ENCODE data around the gene TMPRSS11E.

DNA sequence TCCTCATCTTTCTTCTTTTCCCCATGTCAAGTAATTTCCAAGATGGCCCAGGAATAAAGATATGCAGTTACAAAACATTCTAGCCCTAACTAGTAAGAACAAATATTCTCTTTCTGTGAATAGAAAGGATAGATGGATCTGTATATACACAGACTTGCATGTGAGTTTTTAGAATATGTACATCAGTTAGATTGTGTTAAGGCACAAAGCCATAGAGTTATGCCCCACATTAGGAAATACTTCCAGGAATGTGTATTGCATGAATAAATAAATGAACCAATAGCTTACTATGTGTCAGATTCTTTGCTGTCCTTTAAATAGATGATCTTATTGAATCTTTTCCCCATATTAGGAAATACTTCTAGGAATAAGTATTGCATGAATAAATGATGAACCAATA is 46.0 kb upstream of the TMPRSS11E start:
- TF ChIP-seq, protein P1, sequence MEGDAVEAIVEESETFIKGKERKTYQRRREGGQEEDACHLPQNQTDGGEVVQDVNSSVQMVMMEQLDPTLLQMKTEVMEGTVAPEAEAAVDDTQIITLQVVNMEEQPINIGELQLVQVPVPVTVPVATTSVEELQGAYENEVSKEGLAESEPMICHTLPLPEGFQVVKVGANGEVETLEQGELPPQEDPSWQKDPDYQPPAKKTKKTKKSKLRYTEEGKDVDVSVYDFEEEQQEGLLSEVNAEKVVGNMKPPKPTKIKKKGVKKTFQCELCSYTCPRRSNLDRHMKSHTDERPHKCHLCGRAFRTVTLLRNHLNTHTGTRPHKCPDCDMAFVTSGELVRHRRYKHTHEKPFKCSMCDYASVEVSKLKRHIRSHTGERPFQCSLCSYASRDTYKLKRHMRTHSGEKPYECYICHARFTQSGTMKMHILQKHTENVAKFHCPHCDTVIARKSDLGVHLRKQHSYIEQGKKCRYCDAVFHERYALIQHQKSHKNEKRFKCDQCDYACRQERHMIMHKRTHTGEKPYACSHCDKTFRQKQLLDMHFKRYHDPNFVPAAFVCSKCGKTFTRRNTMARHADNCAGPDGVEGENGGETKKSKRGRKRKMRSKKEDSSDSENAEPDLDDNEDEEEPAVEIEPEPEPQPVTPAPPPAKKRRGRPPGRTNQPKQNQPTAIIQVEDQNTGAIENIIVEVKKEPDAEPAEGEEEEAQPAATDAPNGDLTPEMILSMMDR (tag by site-specific recombination; IDR thresholded peaks at IDR 0.05), result no peak
- TF ChIP-seq ZNF670 (tag by site-specific recombination; IDR thresholded peaks at IDR 0.05; ENCODE audit: low read depth) (no peak), ZNF114 (tag by site-specific recombination; IDR thresholded peaks at IDR 0.05) (no peak), ZNF747 (tag by site-specific recombination; IDR thresholded peaks at IDR 0.05) (no peak), ZNF664 (tag by site-specific recombination; IDR thresholded peaks at IDR 0.05) (no peak), ZSCAN16 (tag by site-specific recombination; IDR thresholded peaks at IDR 0.05) (no peak), ZNF76 (tag by site-specific recombination; IDR thresholded peaks at IDR 0.05; ENCODE audit: borderline replicate concordance, low read depth) (no peak), ZNF561 (tag by site-specific recombination; IDR thresholded peaks at IDR 0.05; ENCODE audit: borderline replicate concordance) (no peak), ZFP41 (tag by site-specific recombination; IDR thresholded peaks at IDR 0.05; ENCODE audit: borderline replicate concordance) (no peak)
- TF ChIP-seq, protein P2, sequence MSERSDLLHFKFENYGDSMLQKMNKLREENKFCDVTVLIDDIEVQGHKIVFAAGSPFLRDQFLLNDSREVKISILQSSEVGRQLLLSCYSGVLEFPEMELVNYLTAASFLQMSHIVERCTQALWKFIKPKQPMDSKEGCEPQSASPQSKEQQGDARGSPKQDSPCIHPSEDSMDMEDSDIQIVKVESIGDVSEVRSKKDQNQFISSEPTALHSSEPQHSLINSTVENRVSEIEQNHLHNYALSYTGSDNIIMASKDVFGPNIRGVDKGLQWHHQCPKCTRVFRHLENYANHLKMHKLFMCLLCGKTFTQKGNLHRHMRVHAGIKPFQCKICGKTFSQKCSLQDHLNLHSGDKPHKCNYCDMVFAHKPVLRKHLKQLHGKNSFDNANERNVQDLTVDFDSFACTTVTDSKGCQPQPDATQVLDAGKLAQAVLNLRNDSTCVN (tag by site-specific recombination; optimal IDR thresholded peaks at IDR 0.05), result no peak
- TF ChIP-seq, protein P3, sequence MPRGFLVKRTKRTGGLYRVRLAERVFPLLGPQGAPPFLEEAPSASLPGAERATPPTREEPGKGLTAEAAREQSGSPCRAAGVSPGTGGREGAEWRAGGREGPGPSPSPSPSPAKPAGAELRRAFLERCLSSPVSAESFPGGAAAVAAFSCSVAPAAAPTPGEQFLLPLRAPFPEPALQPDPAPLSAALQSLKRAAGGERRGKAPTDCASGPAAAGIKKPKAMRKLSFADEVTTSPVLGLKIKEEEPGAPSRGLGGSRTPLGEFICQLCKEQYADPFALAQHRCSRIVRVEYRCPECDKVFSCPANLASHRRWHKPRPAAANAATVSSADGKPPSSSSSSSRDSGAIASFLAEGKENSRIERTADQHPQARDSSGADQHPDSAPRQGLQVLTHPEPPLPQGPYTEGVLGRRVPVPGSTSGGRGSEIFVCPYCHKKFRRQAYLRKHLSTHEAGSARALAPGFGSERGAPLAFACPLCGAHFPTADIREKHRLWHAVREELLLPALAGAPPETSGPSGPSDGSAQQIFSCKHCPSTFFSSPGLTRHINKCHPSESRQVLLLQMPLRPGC (tag by site-specific recombination; IDR thresholded peaks at IDR 0.05), result no peak
- TF ChIP-seq, protein P4, sequence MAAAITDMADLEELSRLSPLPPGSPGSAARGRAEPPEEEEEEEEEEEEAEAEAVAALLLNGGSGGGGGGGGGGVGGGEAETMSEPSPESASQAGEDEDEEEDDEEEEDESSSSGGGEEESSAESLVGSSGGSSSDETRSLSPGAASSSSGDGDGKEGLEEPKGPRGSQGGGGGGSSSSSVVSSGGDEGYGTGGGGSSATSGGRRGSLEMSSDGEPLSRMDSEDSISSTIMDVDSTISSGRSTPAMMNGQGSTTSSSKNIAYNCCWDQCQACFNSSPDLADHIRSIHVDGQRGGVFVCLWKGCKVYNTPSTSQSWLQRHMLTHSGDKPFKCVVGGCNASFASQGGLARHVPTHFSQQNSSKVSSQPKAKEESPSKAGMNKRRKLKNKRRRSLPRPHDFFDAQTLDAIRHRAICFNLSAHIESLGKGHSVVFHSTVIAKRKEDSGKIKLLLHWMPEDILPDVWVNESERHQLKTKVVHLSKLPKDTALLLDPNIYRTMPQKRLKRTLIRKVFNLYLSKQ (tag by site-specific recombination; IDR thresholded peaks at IDR 0.05; ENCODE audit: borderline replicate concordance), result no peak
- TF ChIP-seq, protein P5, sequence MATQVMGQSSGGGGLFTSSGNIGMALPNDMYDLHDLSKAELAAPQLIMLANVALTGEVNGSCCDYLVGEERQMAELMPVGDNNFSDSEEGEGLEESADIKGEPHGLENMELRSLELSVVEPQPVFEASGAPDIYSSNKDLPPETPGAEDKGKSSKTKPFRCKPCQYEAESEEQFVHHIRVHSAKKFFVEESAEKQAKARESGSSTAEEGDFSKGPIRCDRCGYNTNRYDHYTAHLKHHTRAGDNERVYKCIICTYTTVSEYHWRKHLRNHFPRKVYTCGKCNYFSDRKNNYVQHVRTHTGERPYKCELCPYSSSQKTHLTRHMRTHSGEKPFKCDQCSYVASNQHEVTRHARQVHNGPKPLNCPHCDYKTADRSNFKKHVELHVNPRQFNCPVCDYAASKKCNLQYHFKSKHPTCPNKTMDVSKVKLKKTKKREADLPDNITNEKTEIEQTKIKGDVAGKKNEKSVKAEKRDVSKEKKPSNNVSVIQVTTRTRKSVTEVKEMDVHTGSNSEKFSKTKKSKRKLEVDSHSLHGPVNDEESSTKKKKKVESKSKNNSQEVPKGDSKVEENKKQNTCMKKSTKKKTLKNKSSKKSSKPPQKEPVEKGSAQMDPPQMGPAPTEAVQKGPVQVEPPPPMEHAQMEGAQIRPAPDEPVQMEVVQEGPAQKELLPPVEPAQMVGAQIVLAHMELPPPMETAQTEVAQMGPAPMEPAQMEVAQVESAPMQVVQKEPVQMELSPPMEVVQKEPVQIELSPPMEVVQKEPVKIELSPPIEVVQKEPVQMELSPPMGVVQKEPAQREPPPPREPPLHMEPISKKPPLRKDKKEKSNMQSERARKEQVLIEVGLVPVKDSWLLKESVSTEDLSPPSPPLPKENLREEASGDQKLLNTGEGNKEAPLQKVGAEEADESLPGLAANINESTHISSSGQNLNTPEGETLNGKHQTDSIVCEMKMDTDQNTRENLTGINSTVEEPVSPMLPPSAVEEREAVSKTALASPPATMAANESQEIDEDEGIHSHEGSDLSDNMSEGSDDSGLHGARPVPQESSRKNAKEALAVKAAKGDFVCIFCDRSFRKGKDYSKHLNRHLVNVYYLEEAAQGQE (tag by site-specific recombination; IDR thresholded peaks at IDR 0.05), result no peak
